ENCODE results near the gene AMZ1. TPM values are rescaled to one million over a fixed set of nuclear protein-coding genes. Genes with fewer than 3 reads are reported as not detected.
A peak's percentile ranks its signal among the peaks of the same experiment; 100 is the strongest.

Gene AMZ1, protein sequence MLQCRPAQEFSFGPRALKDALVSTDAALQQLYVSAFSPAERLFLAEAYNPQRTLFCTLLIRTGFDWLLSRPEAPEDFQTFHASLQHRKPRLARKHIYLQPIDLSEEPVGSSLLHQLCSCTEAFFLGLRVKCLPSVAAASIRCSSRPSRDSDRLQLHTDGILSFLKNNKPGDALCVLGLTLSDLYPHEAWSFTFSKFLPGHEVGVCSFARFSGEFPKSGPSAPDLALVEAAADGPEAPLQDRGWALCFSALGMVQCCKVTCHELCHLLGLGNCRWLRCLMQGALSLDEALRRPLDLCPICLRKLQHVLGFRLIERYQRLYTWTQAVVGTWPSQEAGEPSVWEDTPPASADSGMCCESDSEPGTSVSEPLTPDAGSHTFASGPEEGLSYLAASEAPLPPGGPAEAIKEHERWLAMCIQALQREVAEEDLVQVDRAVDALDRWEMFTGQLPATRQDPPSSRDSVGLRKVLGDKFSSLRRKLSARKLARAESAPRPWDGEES
- 0.57 and 1.2 TPM in 2 replicates for total RNA-seq (2014; rRNA removed; shearing (Covaris generic))

DNA sequence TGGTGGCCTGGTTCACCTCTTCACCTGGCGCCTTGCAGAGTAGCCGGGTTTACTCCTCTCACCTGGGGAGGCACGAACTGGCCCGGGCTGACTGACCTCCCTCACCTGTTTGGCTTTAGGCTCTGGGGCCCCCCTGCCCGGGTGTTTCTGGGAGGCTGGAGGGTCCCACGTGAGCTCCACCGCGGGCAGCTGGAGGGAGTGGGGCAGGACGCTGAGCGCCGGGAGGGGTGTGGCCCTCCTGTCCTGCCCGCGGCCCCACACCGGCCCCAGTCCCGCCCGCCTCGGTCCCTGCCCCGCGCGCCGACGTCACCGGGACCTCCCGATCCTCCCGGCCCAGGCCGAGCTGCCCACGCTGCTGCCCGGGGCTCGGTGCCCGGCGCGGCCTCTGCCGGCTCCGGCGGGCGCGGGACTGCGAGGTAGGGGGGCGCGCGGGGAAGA is at the start of gene AMZ1:
TSS of gene AMZ1 (plus strand) at position 322 of the 438 bp plus-strand sequence. CDS start 12,250 bp downstream, outside the sequence.
- DNase-seq (ENCODE audit: low read depth): no peak

DNA sequence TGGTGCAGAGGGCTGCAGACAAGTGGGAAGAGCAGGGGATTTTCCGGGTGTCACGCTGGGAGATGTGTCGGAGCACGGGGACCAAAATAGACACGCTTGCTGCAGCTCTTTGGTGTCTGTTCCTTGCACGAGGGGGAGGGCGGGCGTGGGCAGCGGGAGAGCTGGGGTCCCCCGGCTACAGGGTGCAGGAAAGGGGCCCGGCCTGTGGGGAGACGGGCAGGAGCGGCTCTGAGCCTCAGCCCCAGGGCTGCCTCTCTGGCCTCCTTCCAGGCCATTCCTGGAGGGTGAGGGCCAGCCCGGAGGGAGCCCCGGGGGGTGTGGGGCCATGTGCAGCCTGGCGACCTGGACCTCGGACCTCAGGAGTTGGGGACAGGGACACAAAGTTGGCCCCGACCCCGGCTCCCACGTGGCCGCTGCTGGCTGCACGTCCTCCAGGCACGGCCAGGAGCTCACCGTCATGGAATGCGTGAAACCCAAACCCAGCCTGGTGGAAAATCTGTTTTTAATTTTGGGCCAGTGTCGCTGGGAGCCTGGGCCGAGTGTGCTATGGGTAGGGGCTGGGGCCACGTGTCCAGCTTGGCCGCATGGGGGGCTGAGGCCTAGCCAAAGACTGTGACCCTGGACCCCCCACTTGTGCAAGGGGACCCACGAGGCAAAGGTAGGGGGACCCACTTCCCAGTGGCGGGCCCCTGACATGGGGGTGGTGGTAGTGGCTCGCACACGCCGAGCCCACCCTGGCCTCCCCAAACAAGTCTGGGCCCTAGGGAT is 49.6 kb upstream of the AMZ1 start:
- peak; percentile 78 for DNase-seq (ENCODE audit: low read depth)

DNA sequence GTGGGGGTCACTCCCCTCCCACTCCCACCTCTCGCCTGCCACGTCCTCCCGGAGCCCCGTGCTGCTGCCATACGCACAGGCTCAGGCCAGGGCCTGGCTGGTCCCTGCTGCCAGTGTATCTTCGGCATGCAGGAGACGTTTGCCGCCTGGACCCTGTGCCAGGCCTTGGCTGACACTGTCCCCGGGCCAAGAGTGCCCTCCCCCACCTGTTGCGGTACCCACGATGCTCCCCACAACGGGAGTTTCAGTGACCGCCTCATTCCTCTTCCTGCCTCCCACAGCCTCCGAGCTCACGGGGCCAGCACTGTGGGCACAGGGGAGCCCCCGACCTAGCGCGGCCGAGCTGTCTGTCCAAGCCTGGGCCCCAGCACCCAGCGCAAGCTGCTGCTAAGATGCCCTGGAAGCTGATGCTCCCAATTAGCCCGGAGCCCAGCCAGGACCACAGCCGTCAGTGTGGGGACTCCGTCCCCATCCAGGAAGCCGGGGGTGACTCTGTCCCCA is 48.8 kb upstream of the AMZ1 start:
- no peak for DNase-seq (ENCODE audit: low read depth)

GRCh38 chr7:2639695-2640481 is 48.1 kb upstream of the AMZ1 start:
- no peak for DNase-seq (ENCODE audit: low read depth)

DNA sequence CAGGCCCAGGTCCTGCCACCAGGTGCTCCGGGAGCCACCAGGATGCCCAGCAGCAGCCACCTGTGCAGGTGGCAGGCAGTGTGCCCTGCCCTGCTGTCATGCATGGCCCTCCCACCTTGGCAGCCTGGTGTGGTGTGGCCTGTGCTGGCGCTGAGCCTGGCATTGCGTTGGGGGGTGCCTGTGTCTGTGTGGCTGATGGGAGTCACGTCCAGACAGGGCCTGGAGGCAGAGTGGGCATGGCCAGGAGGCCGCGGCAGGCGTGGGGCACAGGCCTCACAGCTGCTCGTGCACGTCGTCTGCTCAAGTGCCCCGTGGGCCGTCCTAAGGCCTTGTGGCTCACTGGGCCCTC is 47.5 kb upstream of the AMZ1 start:
- DNase-seq (ENCODE audit: low read depth): peak; percentile 82

DNA sequence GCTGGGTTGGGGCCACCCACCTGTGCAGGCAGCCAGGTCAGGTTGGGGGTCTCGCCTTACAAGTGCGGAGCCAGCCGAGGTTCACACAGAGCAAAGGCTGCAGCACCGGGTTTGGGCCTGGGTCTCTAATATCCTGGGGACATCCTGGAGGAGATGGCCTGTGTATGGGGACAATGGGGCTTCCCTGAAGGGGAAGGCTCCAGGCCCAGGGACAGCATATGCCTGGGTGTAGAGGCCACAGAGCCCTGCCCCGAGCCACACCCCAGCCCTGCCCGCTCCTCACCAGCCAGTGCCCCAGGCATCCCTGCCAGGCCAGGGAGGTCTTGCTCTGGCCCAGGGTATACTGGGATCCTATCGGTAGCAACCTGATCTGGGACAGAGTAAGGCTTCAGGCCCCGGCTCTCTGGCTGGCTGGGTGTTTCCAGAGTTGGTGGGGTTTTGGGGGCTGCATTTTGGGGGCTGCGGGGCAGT is 47.1 kb upstream of the AMZ1 start:
- peak; percentile 75 for DNase-seq (ENCODE audit: low read depth)

DNA sequence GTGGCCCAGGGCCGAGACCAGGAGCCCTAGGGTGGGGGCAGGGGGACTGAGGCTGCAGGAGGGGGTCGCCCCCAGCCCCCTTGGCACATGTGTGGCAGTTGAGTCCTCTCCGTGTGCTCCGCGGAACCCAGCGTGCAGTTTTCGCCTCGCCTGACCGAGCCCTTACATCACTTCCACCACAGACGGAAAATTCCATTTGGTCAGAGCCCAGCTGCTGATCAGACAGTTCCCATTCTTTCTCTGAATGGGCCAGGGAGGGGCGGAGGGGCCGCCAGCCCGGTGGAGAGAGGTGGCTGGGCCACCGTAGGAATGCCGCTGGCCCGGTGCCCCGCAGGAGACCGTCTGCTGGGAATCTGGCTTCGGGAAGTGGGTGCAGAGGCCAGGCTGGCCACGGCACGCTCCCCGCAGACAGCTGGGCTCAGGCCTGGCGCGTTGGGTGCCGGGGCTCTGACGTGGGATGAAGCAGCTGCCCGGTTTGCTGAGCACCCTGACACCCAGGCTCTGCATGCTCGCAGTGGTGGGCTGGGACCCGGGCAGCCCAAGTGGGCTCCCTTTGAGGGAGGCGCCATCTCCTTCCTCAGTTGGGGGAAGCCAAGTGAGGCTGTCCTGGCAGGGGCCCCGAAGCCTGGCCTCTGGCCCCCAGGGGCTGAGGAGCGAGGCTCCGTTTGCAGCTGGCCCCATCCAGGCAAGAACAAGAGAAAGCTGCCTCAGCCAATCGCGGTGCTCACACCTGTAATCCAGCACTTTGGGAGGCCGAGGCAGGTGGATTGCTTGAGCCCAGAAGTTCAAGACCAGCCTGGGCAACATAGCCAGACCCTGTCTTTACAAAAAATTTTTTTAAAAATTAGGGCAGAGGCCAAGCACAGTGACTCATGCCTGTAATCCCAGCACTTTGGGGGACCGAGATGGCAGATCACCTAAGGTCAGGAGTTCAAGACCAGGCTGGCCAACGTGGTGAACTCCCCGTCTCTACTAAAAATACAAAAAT is 46.3 kb upstream of the AMZ1 start:
- peak; percentile 98 for DNase-seq (ENCODE audit: low read depth)

DNA sequence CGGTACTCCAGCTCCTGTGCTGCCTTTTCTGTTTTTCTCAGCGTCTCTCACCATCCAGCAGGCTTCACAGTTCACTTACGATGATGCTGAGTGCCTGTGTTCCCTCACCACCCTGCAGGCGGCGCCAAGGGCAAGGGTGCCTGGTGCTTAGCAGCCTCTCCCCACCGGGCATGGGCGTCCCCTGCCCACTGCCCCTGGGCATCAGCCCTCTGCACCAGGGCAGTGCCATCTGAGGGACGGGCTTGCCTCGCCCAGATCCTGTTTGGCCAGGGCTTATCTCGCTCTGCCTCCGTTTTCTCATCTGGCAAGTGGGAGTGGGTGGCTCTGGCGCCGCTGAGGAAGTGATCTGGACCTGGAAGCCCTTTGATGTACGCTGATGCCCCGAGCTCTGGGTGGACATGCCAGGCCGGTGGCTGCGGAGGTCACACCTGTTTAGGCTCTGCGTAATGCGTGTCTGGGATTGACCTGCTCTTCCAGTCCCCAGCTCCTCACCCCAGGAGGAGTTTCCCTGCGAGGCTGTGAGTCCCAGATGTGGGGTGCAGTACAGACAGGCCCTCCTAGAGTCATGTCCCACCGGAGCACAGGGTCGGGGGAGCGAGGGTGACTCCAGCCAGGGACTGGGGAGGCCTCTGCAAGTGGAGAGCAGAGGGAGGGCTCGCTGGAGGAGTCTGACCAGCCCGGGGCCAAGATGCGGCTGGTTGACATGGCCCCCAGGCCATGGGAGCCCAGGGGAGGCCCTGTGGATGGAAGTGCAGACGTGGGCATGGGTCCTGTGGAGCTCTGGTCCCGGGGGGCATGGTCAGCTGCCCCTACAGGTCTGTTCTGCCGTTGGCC is 44.4 kb upstream of the AMZ1 start:
- no peak for DNase-seq (ENCODE audit: low read depth)

DNA sequence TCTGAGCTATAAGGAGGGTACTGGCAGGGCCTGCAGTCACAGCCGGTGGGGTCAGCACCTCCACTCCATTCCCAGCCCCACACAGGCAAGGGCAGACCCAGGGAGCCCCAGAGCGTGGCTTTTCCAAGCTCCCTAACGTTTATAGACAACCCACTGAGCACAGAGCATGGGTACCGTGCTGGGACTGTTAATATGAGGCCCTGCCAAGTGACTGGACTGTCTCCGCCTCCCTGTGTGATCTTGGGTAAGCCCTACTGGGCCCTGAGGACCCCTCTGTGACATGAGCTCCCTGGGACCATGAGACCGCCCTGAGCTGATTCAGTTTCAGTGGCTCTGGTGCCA is 43.8 kb upstream of the AMZ1 start:
- no peak for DNase-seq (ENCODE audit: low read depth)

GRCh38 chr7:2644562-2645273 is 43.3 kb upstream of the AMZ1 start:
- no peak for DNase-seq (ENCODE audit: low read depth)

DNA sequence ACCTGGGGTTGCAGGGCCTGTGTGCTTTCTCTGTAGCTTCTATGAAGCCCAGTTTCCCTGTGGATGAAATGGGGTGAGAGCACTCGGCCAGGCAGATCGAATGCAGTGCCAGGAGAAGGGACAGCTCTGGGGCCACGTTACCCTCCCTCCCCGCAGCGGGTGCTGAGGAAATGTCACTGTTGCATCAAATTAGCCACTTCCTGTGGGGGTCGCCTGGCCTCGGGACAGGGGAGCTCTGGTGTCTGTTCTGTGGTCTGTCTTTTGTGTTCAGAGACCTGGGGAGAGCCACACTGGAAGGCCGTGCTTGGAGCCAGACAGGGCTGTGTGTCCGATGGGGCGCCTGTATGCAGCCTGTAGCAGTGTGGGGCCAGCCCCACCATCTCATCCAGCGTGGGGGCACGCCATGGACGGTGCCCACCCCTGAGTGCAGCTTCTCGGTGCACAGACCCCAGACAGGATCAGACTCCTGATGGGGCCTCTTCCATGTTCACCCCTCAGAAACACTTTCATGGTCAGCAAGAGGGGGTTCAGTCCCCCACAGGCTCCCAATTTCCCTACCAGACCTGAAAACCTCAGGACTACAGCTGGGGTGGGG is 42.6 kb upstream of the AMZ1 start:
- DNase-seq (ENCODE audit: low read depth): peak; percentile 42

- no peak for DNase-seq (ENCODE audit: low read depth)
These were observed 41.7 kb upstream of the AMZ1 start for GRCh38 chr7:2646336-2646679.

DNA sequence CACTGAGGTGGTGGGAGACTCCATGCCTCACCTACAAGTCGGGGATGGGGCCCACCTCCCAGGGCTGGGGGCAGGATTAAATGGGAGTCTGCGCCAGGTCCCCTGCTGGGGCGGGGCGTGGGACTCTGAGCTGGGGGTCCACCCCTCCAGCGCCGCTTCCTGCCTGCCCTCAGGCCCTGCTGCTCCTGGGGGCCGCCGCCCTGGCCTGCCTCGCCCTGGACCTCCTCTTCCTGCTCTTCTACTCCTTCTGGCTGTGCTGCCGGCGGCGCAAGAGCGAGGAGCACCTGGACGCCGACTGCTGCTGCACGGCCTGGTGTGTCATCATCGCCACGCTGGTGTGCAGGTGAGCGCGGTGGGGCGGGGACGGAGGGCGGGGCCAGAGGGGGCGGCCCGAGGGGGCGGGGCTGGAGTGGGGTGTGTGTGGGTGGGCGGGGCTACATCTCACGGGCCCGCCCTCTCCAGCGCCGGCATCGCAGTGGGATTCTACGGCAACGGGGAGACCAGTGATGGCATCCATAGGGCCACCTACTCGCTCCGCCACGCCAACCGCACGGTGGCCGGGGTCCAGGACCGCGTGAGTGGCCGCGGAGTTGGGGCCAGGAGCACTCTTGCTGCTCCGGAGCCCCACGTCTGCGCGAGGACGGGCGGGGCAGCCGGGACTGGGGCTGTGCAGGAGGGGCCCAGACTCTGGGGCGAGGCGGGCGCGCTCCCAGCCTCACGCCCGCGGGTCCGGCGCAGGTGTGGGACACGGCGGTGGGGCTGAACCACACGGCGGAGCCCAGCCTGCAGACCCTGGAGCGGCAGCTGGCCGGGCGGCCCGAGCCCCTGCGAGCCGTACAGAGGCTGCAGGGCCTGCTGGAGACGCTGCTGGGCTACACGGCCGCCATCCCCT is 41.1 kb upstream of the AMZ1 start:
- DNase-seq (ENCODE audit: low read depth): no peak

DNA sequence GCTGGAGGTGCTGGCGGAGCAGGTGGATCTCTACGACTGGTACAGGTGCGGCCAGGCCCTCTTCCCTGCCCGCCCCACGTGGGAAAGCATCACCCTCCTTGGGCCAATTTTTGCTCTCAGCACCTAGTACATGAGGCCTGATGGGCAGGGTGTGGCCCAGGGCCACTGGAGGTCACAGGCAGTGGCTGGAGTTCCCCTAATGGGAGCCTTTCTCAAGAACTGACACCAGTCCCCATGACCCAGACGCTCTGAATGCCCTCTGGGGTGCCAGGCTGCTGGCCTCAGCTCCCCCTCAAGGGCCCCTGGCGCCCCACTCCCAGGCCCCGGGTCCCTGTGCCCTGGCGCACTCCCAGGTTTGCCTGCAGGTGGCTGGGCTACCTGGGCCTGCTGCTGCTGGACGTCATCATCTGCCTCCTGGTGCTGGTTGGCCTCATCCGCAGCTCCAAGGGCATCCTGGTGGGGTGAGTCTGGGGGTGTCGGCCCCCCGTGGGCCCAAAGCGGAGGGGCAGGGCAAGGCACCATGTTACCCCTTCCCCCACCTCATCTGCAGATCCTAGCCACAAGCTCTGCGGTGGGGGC is 40.3 kb upstream of the AMZ1 start:
- no peak for DNase-seq (ENCODE audit: low read depth)

DNA sequence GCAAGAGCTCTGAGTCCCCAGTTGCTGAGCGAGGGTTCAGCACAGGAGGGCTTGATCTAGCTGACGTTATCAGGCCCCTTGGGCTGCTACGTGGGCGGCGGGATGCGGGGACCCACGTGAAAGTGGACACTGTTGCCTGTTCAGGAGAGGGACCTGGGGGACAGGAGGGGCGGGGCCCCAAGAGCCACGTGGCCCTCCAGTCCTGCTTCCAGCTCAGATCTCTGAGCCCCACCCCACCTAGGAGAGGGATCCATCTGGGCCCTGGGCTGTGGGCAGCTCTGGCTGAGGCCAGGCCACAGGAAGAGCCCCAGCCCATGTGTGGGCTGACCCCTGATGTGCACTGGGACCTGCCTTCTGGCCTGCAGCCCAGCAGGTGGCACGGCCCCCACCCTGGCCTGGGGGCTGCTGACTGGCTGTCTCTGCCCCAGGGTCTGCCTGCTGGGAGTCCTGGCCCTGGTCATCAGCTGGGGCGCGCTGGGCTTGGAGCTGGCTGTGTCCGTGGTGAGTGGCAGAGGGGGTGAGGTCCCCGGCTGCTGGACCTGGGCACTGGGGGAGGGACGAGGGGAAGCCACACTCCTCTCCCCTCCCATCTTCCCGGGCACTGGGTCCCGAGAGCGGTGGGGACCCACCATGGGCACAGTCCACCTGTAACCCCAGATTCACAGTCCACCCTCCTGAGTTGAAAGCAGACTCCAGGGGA is 38.7 kb upstream of the AMZ1 start:
- DNase-seq (ENCODE audit: low read depth): no peak

GRCh38 chr7:2649991-2650390 is 38.0 kb upstream of the AMZ1 start:
- no peak for DNase-seq (ENCODE audit: low read depth)

DNA sequence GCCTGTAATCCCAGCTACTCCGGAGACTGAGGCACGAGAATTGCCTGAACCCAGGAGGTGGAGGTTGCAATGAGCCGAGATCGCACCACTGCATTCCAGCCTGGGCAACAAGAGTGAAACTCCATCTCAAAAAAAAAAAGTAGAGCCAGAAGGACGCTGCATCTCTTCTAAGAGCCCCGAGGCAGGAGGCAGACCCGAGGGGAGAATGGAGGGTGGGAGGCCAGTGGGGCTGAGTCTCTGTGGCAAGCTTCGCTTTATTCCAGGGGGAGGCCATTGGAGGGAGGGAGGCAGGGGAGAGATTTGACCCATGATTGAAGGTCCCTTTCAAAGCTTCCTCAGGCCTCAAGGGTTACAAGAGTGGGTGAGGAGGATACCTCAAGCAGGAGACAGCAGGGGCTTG is 37.6 kb upstream of the AMZ1 start:
- no peak for DNase-seq (ENCODE audit: low read depth)

Data from M059J (cell line).